Bronchial epithelial cell (primary cell): ENCODE measurements around the gene NRN1L. TPM values are rescaled to one million over a fixed set of nuclear protein-coding genes. Genes with fewer than 3 reads are reported as not detected.
A peak's percentile ranks its signal among the peaks of the same experiment; 100 is the strongest.

Source experiments
- DNase-seq: peaks from one replicate; pipeline ENCODE4 v3.0.0-alpha.2; 2010; ENCODE audit warnings: low read depth
- FAIRE-seq: peaks from 2 replicates; lab custom pipeline; 2011; peaks lifted over from hg19 to GRCh38; lab: Jason Lieb, UNC
- H3K27me3 ChIP-seq: 2 replicates; pipeline ENCODE4 v1.5.1; 2011; ENCODE audit warnings: low read length; ENCODE audit not compliant: control insufficient read depth, insufficient read depth
- H3K36me3 ChIP-seq: 2 replicates; pipeline ENCODE4 v1.5.1; 2011; ENCODE audit warnings: low read length; ENCODE audit not compliant: control insufficient read depth, insufficient read depth
- H3K4me3 ChIP-seq: 2 replicates; pipeline ENCODE4 v1.5.1; 2011; ENCODE audit warnings: mild to moderate bottlenecking, low read depth, low read length, control low read depth
- CTCF ChIP-seq: IDR thresholded peaks from 2 replicates; pipeline ENCODE4 v1.5.1; 2011; ENCODE audit warnings: mild to moderate bottlenecking, moderate library complexity, low read length, control low read depth, inconsistent platforms; ENCODE audit not compliant: insufficient read depth, severe bottlenecking
- total RNA-seq: library from RNA; depleted of rRNA; stranded (reverse); fragments of >200 nt; gene quantifications from 2 replicates; pipeline ENCODE4 v1.2.1, GENCODE V29; 2014

Gene NRN1L
- total RNA-seq, 1 donor from 2014 or later, result not detected

- Histone ChIP-seq H3K27me3 (no peaks in the 10 kb centered on the region), H3K4me3 (peak within 1 kb of the TSS; percentile 93), H3K36me3 (peaks cover 5% of the 10 kb centered on the region)
- no peak for TF ChIP-seq CTCF
- DNase-seq (peak; percentile 87), FAIRE-seq (no peak)
These were observed 37.4 kb upstream of the NRN1L start, which contains the start of gene CENPT for GRCh38 chr16:67847064-67847861. CENPT (minus strand) TSS chr16:67847693; CDS start chr16:67833859, 13,834 bp downstream.

- no peak for TF ChIP-seq CTCF
- peaks cover 5% of the 10 kb centered on the region for H3K36me3 ChIP-seq
- H3K4me3 ChIP-seq, result peak overlapping the region; percentile 93
- no peak for DNase-seq
- no peaks in the 10 kb centered on the region for H3K27me3 ChIP-seq
- FAIRE-seq, result no peak
These were observed 36.6 kb upstream of the NRN1L start for GRCh38 chr16:67848118-67848517.

- no peak overlapping the region for H3K4me3 ChIP-seq
- DNase-seq (no peak), FAIRE-seq (no peak)
- H3K36me3 ChIP-seq, result peaks cover 3% of the 10 kb centered on the region
- TF ChIP-seq CTCF, result no peak
- no peaks in the 10 kb centered on the region for H3K27me3 ChIP-seq
These were observed 31.0 kb upstream of the NRN1L start for GRCh38 chr16:67853670-67854069.

- DNase-seq, result no peak
- TF ChIP-seq CTCF, result no peak
- FAIRE-seq, result no peak
These were observed 28.9 kb upstream of the NRN1L start for GRCh38 chr16:67855789-67856188.

GRCh38 chr16:67856927-67857546 is 27.6 kb upstream of the NRN1L start:
- Histone ChIP-seq H3K27me3 (no peaks in the 10 kb centered on the region), H3K4me3 (no peak overlapping the region), H3K36me3 (peaks cover 6% of the 10 kb centered on the region)
- TF ChIP-seq CTCF, result no peak
- FAIRE-seq (no peak), DNase-seq (no peak)

More at GRCh38 chr16:67855789-67856188, 28.9 kb upstream of the NRN1L start:
- Histone ChIP-seq H3K4me3 (no peak overlapping the region), H3K27me3 (no peaks in the 10 kb centered on the region), H3K36me3 (peaks cover 3% of the 10 kb centered on the region)
